GM12865 (cell line): Measurements from ENCODE around the gene SLC29A3.
"Not testable (repeated sequence)": the region's sequence is repeated elsewhere in the genome, so short reads cannot be mapped to it uniquely, and the experiment has no call there.

Source experiments
- DNase-seq: peaks from one replicate; pipeline ENCODE4 v3.0.0; 2010; ENCODE audit warnings: low read depth
- H3K4me3 ChIP-seq: 2 replicates; pipeline ENCODE4 v1.5.1; 2011; ENCODE audit warnings: mild to moderate bottlenecking, low read depth, low read length, control low read depth
- CTCF ChIP-seq: IDR thresholded peaks from 2 replicates; pipeline ENCODE4 v1.5.1; 2011; ENCODE audit warnings: low read length, control low read depth, low read depth, inconsistent platforms; ENCODE audit not compliant: insufficient read depth; ENCODE audit errors: missing control alignments

Gene SLC29A3

GRCh38 chr10:71319042-71319799 is at the start of gene SLC29A3:
Gene SLC29A3, plus strand, starts transcription at chr10:71319259. Its CDS starts 51 bp downstream, at chr10:71319310.
- H3K4me3 ChIP-seq, result peak within 1 kb of the TSS; percentile 83
- DNase-seq, result peak; percentile 93
- peak; percentile 72 for TF ChIP-seq CTCF

- no peak for TF ChIP-seq CTCF
Observed at GRCh38 chr10:71269301-71270288, 49.5 kb upstream of the SLC29A3 start.

GRCh38 chr10:71270301-71271220 is 48.5 kb upstream of the SLC29A3 start:
- DNase-seq, result peak; percentile 64
- TF ChIP-seq CTCF, result peak; percentile 80
- H3K4me3 ChIP-seq, result no peak overlapping the region

More at GRCh38 chr10:71269301-71270288, 49.5 kb upstream of the SLC29A3 start:
- H3K4me3 ChIP-seq, result no peak overlapping the region
- DNase-seq, result no peak

- no peak for DNase-seq
- no peak for TF ChIP-seq CTCF
Observed at GRCh38 chr10:71271662-71272055, 47.4 kb upstream of the SLC29A3 start.

GRCh38 chr10:71272056-71272771 is 46.8 kb upstream of the SLC29A3 start:
- no peak for TF ChIP-seq CTCF
- DNase-seq, result no peak
- H3K4me3 ChIP-seq, result no peak overlapping the region

More at GRCh38 chr10:71271662-71272055, 47.4 kb upstream of the SLC29A3 start:
- H3K4me3 ChIP-seq, result no peak overlapping the region

GRCh38 chr10:71272974-71273373 is 46.1 kb upstream of the SLC29A3 start:
- H3K4me3 ChIP-seq, DNase-seq: not testable (repeated sequence)
